GM18499 (cell line): Measurements from ENCODE around the gene VSIG10.
"Not testable (repeated sequence)": the region's sequence is repeated elsewhere in the genome, so short reads cannot be mapped to it uniquely, and the experiment has no call there.

ENCODE experiments used
- ATAC-seq: cut with Tn5 transposase; IDR thresholded peaks from one replicate; pipeline ENCODE4 v1.9.1; 2021; ENCODE audit warnings: moderate number of reproducible peaks; ENCODE audit not compliant: insufficient read depth, unreplicated experiment

The VSIG10 gene

GRCh38 chr12:118109088-118109487 is 5.3 kb upstream of the VSIG10 start:
- no peak for ATAC-seq

- ATAC-seq: no peak
Measured at GRCh38 chr12:118107694-118108093, 3.9 kb upstream of the VSIG10 start.

GRCh38 chr12:118107011-118107410 is 3.2 kb upstream of the VSIG10 start:
- no peak for ATAC-seq

GRCh38 chr12:118103201-118103600 is 610 bp downstream of the VSIG10 start:
- ATAC-seq: no peak

GRCh38 chr12:118102609-118103008 is 1.2 kb downstream of the VSIG10 start:
- no peak for ATAC-seq

GRCh38 chr12:118102070-118102469 is 1.7 kb downstream of the VSIG10 start:
- ATAC-seq: no peak

GRCh38 chr12:118101051-118101450 is 2.8 kb downstream of the VSIG10 start:
- no peak for ATAC-seq

GRCh38 chr12:118098911-118099671 is 4.7 kb downstream of the VSIG10 start:
- ATAC-seq: no peak

GRCh38 chr12:118098401-118098800 is 5.4 kb downstream of the VSIG10 start:
- ATAC-seq: no peak

GRCh38 chr12:118094039-118094438 is 9.8 kb downstream of the VSIG10 start:
- no peak for ATAC-seq

- no peak for ATAC-seq
Measured at GRCh38 chr12:118089782-118090181, 14.0 kb downstream of the VSIG10 start.

- no peak for ATAC-seq
Measured at GRCh38 chr12:118082161-118082560, 21.6 kb downstream of the VSIG10 start.

- ATAC-seq: not testable (repeated sequence)
Measured at GRCh38 chr12:118081521-118081920, 22.3 kb downstream of the VSIG10 start.

- ATAC-seq: no peak
Measured at GRCh38 chr12:118073768-118074167, 30.0 kb downstream of the VSIG10 start.

- ATAC-seq: no peak
Measured at GRCh38 chr12:118070650-118071049, 33.2 kb downstream of the VSIG10 start.

- ATAC-seq: no peak
Measured at GRCh38 chr12:118068445-118068844, 35.4 kb downstream of the VSIG10 start.

GRCh38 chr12:118065380-118065779 is 38.4 kb downstream of the VSIG10 start:
- ATAC-seq: no peak

- no peak for ATAC-seq
Measured at GRCh38 chr12:118064608-118065007, 39.2 kb downstream of the VSIG10 start.

- no peak for ATAC-seq
Measured at GRCh38 chr12:118063576-118064391, 40.0 kb downstream of the VSIG10 start.

- ATAC-seq: no peak
Measured at GRCh38 chr12:118061873-118062843, 41.7 kb downstream of the VSIG10 start.
